Ecto neural progenitor cell (in vitro differentiated cells): ENCODE results near the gene NFKB1.
A peak's percentile ranks its signal among the peaks of the same experiment; 100 is the strongest.
"Not testable (repeated sequence)": the region's sequence is repeated elsewhere in the genome, so short reads cannot be mapped to it uniquely, and the experiment has no call there.

Source experiments
- DNase-seq: peaks from one replicate; pipeline ENCODE4 v3.0.0-alpha.2; 2018; ENCODE audit warnings: low spot score

The NFKB1 gene

DNA sequence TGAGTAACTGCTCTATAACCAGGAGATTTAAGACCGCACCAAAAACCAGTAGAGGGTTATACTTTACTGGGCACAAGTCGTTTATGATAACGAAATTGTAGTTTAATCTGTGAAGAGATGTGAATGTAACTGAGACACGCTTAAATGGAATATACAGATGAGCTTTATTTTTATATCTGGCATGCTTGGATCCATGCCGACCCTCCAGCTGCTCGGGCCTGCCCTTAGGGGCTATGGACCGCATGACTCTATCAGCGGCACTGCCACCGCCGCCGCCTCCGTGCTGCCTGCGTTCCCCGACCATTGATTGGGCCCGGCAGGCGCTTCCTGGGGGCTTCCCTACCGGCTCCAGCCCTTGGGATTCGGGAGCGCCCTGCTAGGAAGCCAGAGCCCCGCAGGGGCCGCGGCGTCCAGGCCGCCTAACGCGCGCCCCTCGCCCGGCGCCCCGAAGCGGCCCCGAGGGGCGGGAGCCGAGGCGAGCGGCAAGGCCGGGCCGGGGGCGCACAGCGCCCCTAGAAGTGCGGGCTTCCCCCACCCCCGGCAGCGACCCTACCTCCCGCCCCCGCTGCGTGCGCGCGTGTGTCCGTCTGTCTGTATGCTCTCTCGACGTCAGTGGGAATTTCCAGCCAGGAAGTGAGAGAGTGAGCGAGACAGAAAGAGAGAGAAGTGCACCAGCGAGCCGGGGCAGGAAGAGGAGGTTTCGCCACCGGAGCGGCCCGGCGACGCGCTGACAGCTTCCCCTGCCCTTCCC lies at the start of gene NFKB1:
TSS of gene NFKB1 (plus strand) at position 664 of the 751 bp plus-strand sequence. CDS start 24,160 bp downstream, outside the sequence.
- peak; percentile 64 for DNase-seq

DNA sequence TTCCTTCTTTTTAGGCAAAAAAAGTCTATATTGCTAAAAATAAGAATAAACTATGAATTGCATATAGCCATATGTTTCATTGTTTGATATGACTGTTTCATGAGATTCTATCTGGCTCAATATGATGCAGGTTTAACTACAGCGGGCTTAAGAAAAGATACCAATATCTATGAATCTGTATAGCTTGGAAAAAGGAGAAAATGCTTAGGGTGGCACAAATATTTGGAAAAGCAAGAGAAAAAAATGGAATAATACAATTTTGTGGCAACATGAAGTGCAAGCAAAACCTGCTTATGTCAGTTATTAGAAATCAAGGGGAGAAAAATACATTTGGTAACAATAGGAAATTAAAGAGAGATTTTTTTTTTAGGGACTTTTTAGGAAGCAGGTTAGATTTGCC lies 48.3 kb upstream of the NFKB1 start:
- no peak for DNase-seq

- DNase-seq, result no peak
Observed at GRCh38 chr4:102453827-102454226, 47.3 kb upstream of the NFKB1 start.

GRCh38 chr4:102454268-102454667 lies 46.9 kb upstream of the NFKB1 start:
- DNase-seq, result no peak

GRCh38 chr4:102454981-102455685 lies 46.0 kb upstream of the NFKB1 start:
- DNase-seq, result no peak

DNA sequence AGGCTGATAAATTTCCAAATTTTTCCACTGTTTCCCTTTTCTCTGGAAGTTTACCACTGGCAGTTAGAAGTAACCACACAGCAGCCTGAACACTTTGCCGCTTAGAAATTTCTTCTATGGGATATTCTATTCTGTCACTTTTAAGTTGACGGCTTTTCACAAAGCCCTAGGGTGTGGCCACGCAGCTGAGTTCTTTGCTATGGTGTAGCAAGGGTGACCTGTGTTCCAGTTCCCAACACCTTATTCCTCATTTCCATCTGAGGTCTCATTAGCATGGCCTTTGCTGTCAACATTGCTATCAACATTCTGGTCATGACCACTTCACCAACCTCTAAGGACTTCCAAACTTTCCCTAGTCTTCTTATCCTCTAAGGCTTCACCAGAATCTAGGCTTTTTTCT lies 45.4 kb upstream of the NFKB1 start:
- DNase-seq, result no peak

- DNase-seq, result no peak
Observed at GRCh38 chr4:102466298-102466697, 34.9 kb upstream of the NFKB1 start.

DNA sequence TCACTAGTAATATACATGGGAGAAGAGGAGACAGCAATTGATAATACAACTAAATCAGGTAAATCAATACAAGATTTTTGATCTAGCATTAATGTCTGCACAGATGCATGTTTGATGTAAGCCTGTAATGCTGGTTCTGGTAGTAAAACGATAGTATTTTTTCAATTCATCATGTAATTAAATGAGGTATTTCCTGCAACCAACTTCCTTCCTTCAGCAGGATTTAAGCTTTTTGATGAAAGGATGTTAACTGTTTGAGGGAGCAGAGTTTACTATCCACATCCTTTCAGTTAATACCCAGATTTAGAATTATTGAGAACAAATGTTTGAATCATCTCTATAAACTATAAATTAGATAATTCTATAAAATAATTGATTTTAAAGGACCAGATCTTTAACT lies 31.4 kb upstream of the NFKB1 start:
- no peak for DNase-seq

- DNase-seq, result no peak
Observed at GRCh38 chr4:102472441-102473013, 28.6 kb upstream of the NFKB1 start.

DNA sequence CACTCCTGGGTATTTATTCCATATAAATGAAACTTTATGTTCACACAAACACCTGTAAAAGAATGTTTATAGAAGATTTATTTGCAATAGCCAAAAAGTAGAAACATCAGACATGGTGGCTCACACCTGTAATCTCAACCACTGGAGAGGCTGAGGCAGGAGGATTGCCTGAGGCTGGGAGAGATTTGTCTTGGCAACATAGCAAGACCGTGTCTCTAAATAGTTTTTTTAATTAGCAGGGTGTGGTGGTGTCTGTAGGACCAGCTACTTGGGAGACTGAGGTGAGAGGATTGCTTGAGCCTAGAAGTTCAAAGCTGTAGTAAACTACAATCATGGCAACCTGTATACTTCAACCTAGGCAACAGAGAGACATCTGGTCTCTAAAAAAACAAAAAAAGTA lies 27.7 kb upstream of the NFKB1 start:
- no peak for DNase-seq

DNA sequence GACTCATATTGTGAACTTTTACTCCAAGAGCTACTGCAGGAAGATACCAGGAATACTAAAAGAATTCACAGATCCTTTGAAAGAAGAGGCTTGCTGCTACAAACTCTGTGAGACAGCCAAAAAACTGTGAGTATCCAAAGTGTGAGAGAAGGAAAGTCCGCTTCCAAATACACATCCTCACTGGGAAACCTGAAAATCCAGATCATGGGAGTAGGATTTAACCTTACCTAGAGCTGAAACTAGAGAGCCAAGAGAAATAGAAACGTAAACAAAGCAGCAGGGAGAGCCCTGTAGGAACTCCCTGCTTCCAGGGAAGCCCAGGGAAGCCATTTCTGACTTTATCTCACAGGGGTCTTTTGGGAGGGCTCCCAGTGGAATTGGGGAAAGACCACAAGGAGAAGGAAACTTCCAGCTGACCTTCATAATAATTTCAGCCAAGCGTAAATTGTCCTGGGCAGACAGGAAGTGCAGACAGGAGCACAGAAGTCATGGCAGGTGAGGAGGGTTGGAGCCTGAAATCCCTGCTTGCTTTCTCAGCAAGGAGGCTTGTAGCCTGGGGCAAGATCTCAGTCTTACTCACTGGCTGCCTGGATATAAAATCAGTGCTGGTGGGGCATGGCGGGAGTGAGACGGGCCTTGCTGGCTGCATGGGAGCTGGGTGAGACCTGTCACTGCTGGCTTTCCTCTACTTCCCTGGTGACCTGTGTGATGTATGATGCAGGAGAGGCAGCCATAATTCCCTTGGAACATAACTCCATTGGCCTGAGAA lies 26.2 kb upstream of the NFKB1 start:
- DNase-seq, result no peak

DNA sequence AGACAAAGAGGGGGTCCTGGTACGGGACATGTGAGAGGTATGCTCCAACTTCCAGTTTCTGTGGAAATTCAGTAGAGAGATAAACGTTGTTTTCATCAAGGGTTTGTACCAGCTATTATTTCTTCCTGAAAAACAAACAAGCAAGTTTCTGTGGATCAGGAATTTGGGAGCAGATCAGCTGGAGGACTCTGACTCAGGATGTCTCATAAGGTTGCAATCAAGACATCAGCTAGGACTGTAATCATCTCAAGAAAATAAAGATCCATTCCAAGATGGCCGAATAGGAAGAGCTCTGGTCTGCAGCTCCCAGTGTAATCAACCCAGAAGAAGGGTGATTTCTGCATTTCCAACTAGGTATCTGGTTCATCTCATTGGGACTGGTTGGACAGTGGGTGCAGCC lies 23.5 kb upstream of the NFKB1 start:
- DNase-seq, result no peak

- no peak for DNase-seq
Observed at GRCh38 chr4:102478186-102478585, 23.0 kb upstream of the NFKB1 start.

DNA sequence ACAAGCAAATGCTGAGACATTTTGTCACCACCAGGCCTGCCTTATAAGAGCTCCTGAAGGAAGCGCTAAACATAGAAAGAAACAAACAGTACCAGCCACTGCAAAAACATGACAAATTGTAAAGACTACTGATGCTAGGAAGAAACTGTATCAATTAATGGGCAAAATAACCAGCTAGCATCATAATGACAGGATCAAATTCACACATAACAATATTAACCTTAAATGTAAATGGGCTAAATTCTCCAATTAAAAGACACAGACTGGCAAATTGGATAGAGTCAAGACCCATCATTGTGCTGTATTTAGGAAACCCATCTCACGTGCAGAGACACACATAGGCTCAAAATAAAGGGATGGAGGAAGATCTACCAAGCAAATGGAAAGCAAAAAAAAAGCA lies 21.3 kb upstream of the NFKB1 start:
- not testable (repeated sequence) for DNase-seq

GRCh38 chr4:102483120-102483519 lies 18.0 kb upstream of the NFKB1 start:
- no peak for DNase-seq

DNA sequence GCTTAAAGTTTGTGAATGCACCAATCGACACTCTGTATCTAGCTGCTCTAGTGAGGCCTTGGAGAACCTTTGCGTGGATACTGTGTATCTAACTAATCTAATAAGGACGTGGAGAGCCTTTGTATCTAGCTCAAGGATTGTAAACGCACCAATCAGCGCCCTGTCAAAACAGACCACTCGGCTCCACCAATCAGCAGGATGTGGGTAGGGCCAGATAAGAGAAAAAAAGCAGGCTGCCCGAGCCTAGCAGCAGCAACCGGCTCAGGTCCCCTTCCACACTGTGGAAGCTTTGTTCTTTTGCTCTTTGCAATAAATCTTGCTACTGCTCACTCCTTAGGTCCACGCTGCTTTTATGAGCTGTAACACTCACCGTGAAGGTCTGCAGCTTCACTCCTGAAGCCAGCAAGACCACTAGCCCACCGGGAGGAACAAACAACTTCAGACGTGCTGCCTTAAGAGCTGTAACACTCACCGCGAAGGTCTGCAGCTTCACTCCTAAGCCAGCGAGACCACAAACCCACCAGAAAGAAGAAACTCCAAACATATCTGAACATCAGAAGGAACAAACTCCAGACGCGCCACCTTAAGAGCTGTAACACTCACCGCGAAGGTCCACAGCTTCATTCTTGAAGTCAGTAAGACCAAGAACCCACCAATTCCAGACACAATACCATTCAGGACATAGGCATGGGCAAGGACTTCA lies 17.0 kb upstream of the NFKB1 start:
- not testable (repeated sequence) for DNase-seq

DNA sequence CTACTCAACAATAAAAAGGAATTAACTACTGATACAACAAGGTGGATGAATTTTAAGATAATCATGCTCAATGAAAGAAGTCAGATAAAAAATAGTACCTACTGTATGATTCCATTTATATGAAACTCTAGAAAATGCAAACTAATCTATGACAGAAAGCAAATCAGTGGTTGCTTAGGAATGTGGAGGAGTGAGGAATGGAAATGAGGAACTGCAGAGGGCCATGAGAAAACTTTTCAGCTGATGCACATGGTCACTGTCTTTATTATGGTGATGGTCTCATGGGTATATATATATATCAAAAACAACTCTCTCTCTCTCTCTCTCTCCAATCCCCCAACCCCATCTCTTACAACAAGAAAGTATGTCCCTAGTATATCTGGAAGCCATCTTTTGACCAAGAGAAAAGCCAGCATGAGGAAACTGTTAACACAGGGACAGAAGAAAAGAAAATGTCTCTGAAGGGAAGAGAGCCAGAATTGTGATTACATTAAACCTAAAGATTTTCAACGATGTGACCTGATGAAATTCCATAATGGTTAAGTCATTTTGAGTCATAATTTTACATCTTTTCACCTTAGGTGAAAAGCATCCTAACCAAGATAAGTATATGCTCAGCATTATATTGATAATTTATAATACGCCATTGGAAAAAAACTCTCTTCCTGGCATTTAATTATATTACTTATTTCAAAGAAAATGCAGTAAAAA lies 8.5 kb upstream of the NFKB1 start:
- no peak for DNase-seq

- no peak for DNase-seq
Observed at GRCh38 chr4:102493257-102493656, 7.9 kb upstream of the NFKB1 start.

- no peak for DNase-seq
Observed at GRCh38 chr4:102493794-102494193, 7.4 kb upstream of the NFKB1 start.

DNA sequence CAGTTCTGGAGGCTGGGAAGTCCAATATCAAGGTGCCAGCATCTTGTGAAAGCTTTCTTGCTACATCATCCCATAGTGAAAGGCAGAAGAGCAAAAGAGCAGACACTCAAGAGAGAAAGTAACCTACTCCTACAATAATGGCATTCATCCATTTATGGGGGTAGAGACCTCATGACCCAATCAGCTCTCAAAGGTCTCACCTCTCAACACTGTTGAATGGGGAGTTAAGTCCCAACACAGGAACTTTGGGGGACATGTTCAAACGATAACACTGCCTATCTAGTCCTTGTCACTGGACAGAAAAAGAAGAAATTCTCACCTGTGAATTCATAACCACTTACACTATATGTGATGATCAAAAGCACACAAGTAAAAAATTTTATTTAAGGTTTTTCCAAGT lies 6.6 kb upstream of the NFKB1 start:
- no peak for DNase-seq

GRCh38 chr4:102497986-102498385 lies 3.2 kb upstream of the NFKB1 start:
- no peak for DNase-seq
